GM19372 (cell line): ENCODE measurements around the gene CC2D2A.
A peak's percentile ranks its signal among the peaks of the same experiment; 100 is the strongest.

Experiments used
- ATAC-seq: cut with Tn5 transposase; IDR thresholded peaks from one replicate; pipeline ENCODE4 v1.9.1; 2021; ENCODE audit warnings: mild to moderate bottlenecking, low read depth, moderate library complexity; ENCODE audit not compliant: unreplicated experiment

The CC2D2A gene

DNA sequence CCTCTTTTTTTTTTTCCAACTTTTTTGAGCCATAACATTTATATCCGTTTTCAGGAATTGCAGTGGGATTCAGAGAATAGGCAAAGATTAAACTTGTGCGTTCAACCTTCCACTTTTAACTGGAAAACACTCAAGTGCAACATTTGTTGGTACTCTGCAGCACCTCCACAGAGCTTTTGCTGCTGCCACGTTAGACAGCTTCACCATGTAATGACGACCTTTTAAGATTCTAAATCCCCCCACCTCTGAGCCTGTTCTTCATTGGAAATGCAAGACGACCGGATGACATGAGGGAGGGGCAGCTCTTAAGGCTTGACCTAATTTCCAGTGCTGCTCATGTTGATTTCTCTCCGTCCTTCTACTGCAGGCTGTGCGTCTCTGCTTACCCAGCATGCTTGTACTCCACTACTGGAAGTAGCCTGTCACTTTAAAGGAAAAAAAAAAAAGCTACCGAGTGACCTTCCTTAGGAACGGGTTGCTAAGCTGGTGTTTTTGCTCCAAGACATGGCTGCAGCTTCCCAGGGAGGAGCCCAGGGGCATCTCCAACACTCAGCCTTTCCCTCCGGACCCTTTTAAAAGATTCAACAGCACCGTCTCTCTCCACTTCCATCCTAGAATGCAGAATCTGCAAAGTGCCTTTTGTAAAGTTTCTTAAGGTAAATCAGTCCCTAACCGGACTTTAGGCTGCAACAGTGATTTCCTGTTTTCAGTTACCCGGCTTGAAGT is at the start of gene CC2D2A:
Gene CC2D2A (plus strand): TSS at position 481 of the 726 bp plus-strand sequence. CDS start 6,051 bp downstream, outside the sequence.
- ATAC-seq: peak; percentile 37

DNA sequence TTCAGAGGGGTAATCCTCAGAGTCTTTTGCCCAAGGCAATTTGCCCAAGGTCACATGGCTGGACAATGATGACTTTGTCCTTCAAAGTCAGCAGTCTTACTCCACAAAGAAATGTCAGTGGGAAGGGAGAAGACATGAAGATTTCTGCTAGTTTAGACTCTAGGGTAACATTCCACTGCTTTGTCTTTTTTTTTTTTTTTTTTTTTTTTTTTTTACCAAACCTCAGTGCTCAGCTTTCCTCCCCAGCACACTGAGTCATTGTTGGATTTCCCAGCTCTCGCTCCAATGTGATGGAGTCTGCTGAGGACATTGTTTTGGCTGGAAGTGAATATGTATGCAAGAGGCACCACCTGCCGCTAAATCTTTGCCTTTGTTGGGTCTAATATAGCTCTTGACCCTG is 49.0 kb upstream of the CC2D2A start:
- ATAC-seq: no peak

DNA sequence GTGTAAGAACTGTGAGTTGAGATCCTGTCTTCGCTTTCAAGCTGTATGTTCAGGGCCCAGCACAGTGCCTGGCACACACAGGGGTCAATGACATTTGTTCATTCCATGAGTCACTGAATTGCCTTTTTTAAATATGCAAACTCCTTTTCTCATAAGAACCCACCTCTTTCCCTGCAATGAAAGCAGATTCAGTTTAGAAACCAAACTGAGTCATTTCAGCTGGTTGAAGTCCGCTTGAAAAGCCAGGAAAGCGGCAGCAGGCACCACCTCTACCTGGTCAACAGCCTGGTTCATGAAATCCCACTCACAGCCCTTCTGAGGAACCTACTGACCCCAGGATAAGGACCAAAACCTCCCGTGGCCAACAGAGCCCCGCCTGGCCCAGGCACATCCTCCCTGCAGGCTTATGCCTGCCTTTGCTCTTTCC is 46.4 kb upstream of the CC2D2A start:
- ATAC-seq: no peak

DNA sequence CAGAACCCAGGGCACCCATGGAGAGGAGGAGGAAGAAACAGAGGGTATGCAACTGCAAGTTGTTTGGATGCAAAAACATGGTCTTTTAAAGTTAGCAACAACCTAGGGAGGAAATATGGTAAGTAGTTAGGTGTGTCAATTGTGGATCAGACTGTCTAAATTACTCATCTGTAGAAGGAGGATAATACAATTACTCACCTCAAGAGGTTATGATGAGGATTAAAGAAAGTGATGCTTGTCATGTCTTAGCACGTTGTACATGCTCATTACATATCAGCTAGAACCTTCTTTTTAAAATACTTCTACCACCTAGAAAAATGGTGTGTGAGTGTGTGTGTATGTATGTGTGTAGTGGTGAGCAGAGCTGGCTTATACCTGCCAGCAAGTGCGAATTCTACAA is 44.2 kb upstream of the CC2D2A start:
- ATAC-seq: no peak

DNA sequence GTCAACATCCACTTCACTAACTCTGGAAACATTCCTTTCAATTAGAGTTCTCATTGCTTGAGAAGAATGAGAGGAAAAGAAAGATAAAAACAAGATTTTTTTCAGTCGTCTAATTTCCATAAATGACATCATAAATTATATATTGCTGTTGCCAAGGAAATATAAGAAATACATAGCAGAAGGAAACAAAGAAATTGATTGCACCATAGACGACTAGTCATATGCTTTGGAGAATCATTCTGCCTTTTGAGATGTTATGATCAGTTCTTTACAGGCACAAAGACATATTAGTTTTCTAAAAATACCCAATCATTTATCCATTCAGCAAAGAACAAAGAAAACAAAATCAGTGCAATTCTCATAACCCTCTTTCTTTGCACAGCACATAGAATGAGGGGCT is 42.5 kb upstream of the CC2D2A start:
- ATAC-seq: no peak

DNA sequence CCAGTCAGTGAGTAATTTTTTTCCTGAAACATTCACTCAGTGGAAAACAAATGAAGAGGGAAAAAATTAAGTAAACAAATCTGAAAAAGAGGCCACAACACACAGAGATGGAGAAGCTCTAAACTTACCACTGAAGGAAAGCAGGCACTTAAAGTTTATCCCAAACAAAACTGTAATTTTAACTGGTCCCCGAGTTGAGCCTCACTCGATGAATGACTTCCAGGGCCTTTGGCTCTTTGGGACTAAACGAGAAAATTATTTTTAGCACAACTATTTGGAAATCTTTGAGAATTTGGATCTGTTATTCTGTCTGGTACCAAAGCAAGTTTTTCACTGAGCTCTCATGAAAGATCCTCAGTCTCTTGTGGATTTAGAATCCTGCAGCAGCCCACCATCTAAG is 42.0 kb upstream of the CC2D2A start, which contains the start of gene C1QTNF7:
Gene C1QTNF7 (plus strand): TSS at position 333 of the 400 bp plus-strand sequence. CDS start 7,711 bp downstream, outside the sequence.
- ATAC-seq: no peak

DNA sequence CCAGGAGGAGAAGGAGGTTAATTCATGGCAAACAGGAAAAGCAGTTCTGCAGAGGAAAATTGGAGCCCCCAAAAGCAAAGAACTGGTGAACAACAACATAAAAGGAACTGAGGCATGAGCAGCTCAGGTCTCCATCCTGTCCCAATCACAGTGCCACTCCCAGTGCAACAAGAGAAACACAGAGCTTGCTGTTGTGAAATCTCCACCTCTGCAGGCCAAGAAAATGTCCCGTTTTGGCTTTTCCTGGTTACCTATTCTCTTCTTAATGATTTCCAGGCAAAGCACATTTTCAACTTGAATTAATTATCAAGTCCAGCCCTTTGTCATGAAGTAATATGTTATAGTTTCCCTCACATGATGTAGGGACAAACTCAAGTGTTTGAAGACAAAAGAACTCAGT is 41.1 kb upstream of the CC2D2A start:
- ATAC-seq: no peak

DNA sequence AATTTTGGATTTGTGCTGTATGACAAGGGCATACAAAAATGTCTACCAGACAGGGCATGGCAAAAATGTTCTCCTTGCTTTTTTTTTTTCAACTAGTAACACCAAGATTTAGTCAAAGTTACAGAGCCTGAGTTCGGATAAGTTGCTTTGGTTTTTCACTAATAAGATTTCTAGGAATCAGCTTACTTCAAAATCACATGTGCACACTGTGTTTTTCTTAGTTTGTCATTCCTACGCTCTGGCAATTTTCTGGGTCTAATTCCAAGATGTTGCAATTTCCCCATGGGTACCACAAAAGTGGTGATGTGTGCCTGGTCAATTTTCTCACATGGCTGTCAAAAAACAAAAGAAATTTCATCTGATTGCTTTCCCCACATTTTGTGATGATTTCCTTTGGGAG is 35.6 kb upstream of the CC2D2A start:
- no peak for ATAC-seq

DNA sequence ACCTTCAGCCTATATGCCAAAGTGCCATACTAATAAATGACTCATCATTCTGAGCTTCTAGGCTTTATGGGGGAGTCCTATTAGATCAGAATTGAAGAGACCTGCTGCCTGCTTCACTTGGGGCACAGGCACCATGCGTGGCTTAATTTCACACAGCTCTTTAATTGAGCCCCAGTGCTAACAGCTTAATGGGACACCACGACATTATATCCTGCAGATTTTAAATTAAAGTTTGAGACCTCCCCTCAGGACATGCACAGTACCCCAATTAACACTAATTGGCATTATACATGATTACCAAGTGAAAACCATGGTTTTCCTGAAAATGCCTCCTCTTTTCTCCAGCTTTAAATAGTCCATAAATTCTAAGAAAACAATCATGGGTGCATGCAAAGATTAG is 35.0 kb upstream of the CC2D2A start:
- no peak for ATAC-seq

DNA sequence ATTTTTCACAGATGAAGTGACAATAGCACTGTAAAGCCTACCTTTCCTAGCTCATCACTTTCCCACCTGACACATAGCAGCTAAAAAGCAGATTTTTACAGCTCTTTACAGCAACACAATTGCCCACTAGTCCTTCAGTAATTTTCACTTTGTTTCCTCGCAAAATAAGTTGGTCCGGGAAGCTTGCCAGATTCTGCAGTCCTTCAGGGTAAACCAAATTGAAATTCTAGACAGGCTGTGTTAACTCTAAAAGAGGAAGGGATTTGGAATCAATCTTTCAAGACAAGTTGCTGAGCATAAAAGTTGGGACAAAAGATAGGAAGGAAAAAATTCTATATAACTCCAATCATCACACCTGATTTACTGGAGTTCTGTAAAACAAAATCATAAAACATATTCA is 33.2 kb upstream of the CC2D2A start:
- ATAC-seq: no peak

DNA sequence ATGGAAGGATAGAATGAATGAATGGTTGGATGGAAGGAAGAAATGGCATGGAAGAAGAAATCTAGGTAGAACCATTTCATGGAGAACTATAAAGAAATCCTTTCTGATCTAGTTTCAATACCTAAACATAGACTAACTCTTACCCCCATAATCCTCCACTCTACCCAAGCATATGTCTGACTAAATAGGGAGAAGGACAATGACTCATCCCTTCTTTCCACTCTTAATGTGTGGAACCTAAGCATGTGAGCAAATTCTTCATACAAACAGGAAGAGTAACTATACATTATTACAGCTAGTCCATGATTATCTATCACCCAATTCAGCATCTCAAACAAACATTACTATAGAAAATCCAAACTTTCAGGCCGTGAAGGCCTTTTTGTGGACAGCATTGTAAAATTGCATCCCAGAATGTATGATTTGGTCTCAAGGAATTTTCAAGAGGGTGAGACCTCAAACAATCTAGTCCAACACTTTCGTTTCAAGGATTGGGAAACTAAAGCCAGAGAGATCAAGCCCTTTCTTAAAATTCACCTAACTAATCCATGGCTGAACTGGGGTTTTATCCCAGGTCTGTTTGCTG is 30.6 kb upstream of the CC2D2A start:
- ATAC-seq: no peak

DNA sequence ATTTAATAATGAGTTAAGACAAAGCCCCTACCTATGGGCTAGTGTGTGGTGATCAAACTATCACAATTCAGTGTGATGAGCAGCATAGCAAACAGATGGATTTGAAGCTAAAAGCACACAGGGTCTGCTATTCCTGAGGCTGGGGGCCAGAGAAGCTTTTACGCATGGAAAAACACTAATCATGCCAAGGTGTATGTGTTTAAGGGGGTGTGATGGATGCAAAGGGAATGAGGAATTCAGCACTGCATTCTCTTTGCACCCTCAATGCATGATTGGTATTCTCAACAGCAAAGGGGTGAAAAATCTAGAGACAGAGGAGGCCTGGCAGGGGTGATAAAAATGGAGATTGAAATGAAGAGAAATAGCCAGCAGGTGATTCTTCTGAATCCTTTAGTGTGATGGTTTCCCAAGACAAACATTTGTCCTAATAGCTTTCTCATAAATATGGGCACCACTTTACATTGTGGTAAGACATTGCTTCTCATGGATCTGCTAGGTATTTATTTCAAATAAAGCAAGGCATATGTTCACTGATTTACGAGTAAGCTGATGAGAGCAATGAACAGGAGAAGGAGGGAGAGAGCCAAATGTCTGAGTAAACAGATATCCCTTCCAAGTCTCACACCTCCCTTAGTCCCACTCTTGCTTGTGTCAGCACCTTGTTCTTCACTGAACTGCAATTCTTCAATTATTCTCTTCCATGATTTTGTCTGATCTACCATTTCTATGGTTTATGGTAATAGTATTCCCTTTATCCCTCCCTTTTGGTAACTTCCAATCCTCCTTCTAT is 26.1 kb upstream of the CC2D2A start:
- no peak for ATAC-seq

DNA sequence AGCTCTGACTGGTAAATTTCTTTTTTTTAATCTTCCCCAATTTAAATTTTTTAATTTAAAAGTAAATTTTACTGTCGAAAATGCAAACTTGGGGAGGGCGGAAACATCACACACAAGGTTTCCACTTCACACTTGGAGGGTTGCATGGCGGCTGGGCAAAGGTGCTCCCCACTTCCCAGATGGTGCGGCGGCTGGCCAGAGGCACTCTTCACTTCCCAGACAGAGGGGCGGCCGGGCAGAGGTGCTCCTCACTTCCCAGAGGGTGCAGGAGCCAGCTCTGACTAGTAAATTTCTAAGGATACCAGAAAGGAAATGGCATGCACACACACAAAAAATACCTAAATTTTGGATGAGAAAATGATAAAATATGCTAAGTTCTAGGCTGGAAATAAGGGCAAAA is 25.4 kb upstream of the CC2D2A start:
- no peak for ATAC-seq

DNA sequence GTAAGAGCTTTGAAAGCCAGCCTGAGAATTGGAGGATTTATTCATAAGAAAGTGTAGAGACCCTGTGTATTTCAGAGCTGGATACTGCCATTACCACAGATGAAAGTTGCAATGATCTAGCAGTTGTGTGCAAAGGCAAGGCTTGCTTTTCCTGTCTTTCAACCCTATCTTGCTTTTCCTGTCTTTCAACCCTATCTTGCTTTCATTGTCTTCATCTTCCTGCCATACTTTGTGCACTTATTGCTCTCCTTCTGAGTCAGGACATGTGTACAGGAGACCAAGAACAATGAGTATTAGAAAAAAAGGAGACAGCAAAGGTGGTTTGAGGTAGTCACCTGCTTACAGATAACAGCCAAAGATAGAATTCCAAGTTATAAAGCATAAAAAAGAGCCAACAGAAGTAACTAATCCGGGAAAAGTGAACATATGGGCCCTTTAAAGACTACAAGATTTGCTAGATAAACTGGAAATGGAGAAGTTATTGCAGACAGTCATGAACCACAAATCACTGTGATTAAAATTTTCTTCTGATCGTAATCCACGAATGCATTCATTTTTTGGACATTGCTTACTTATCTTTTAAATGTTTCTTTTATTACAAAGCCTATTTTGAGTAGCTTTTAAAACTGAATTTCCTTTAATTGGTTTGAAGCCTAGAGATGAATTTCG is 24.7 kb upstream of the CC2D2A start:
- ATAC-seq: no peak

DNA sequence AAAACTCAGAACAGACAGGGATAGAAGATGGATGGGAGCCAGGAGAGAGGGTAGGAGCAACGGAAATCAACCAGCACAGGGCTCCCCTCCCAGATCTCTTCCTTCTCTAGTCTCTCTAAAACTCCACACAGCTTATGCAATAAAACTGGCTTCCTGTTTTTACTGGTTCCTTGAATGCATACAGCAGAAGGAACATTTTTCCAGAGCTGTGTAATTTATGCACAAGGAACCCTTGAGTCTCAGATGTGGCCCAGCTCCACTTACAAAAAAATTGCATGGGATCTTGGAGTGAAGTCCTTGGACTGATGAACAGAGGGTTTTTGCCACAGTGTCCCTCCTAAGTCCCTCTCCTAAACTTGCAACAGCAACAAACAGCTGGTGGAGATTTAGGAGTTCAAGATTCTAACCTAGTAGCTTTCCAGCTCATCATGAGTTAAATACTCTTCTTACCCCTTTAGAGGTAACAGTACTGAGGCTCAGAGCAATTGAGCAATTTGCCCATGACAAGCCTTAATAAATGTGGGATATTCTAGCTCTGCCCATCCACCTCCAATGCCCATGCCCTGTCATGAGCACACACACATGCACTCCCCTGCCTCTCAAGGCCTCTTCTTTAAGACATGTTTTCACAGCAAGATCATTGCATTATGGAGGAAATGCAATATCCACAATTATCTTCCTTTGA is 18.4 kb upstream of the CC2D2A start:
- ATAC-seq: no peak

DNA sequence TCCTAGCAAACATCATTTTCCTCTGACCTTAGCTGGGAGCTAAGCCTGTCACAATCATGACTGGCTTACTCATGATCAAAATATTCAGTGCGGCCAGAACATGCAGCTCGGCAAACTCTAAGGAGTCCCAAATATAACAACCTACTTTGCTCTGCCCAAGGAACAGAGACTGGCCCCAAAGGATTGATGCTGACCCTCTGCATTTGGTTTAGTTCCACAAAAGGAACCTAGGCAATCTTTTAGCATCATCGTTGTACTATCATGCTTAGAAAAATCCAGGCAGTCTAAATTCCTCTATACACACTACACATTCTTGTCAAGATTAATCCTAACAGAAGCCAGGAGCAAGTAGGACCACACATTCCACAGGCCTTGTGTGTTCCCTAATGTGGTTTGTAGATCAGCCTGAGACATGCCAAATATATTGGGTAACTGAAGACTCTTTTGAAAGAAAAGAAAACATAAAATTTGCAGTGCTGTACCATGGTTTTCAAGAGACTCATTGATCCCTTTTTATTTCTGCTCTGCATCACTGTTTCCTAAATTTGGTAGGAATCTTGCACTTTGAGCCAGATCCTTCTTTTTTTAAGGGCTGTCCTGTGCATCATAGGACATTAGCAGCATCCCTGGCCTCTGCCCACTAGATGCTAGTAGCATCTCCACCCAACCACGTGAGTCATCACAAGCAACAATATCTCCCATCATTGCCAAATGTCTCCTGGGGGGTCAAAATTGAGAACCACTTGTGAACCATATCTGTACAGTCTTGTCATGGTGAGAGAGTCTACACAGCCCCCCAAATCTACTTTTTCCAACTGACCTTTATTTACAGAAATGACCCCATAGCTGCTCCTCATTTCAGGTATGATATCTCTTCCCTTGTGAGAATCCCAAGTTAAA is 17.6 kb upstream of the CC2D2A start:
- no peak for ATAC-seq

DNA sequence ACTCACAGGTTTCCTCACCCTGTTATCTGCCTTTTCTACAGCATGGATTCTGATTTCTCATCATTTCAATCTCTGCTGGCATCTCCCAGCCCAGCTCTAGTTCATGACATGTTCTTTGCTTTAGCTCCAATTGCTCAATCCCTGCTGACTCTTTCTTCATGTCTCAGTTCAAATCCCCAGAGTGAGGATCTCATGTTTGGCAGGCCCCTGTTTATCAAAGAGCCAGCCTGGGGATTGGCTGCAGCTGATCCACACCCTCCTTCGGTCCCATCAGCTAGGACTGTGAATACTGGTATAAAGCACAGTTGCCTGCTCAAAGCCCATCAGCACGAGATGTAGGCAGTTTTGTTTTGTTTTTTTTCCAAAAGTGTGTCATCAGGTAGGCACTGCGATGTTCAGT is 14.4 kb upstream of the CC2D2A start:
- ATAC-seq: no peak

DNA sequence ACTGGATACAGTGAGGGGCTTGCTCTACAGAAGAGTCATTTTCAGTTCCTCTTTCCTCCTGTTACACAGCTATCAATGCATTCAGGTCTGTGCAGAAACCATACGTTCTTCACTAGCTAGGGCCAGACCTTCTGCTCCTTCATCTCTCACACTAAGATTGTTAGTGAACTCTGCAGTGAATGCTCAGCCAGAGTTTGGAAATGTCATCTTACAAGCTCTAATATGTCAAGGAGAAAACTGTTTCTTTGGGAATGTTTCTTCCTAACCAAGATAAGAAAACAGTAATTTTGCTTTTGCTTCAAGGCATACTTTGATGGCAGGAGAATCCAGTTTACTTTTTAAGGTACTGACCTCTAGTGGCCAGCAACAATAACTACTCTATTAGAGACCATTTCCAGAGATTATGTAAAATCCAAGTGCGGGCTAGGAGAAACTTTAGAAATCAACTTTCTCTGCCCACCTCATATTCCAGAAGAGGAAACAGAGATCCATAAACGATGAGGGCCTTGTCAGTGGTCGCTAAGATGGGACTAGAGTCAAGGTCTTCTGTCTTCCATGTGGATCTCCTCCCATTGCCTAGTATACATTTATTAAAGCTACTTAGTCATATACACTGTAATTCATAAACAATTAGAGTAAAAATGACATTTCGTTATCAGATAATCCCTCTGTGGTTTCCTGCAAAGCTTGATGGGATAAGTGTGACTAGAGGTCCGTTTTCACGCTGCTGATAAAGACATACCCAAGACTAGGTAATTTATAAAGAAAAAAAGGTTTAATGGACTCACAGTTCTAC is 12.1 kb upstream of the CC2D2A start:
- peak; percentile 100 for ATAC-seq

DNA sequence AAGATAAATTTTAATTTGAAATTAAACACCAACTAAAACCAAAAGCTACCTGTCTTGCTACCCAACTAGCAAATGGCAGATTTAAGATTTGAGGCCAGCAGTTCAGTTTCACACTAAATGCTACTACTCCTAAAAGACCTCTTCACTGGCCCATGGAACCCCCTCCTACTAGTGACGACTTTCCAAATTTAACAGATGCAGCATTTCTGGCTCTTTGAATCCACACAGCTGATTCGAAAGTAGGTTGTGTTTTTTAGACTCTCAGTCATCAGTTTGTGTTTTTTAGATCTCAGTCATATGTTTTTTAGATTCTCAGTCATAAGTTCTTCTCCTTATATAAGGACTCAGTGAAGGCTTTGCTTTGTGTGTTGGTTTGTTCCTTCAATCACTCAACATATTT is 11.1 kb upstream of the CC2D2A start:
- no peak for ATAC-seq
